Measurements from ENCODE around the gene DNAJC10.
"Not testable (repeated sequence)": the region's sequence is repeated elsewhere in the genome, so short reads cannot be mapped to it uniquely, and the experiment has no call there.

DNAJC10 gene

DNA sequence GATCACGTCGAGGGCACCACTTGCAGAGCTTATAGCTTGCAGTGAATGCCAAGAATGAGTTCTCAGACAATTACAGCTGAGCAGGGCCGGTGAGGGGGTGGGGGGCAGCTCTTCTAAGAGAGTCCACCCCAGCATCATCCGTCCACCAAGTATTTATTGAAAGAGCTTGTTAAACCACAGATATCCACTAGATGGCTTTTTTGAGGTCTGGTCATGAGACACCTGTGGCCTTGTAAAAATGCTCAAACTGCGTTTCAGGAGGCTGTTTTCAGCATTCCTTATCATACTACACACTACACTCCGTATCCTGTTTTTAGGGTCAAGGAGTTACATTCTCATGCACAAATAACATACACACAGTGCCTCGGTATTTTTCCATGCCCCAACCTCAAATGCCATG, 51.5 kb downstream of the DNAJC10 start:
- Histone ChIP-seq H3K27me3 (ENCODE audit: control insufficient read depth, low read length) (no peaks in the 10 kb centered on the region), H3K4me2 (ENCODE audit: low read length) (no peak overlapping the region), H3K4me3 (ENCODE audit: low read length) (no peak overlapping the region), H4K20me1 (ENCODE audit: control insufficient read depth, insufficient read depth, low read depth, low read length) (no peaks in the 10 kb centered on the region), H3K36me3 (ENCODE audit: control insufficient read depth, low read length) (peaks cover 74% of the 10 kb centered on the region), H3K9me2 (replicated peaks; ENCODE audit: control insufficient read depth, low read length) (no peaks in the 10 kb centered on the region), H3K27ac (ENCODE audit: low read depth, low read length) (no peak overlapping the region), H3K4me1 (ENCODE audit: control insufficient read depth, low read length) (no peaks in the 10 kb centered on the region), H3K9me3 (ENCODE audit: control insufficient read depth, insufficient read depth, low read length) (peaks cover 11% of the 10 kb centered on the region; the same call in 1 of the 2 replicates), H3K79me2 (ENCODE audit: control insufficient read depth, low read length) (peaks cover 46% of the 10 kb centered on the region), H3F3A (ENCODE audit: control insufficient read depth, insufficient read depth) (peaks cover 3% of the 10 kb centered on the region; the same call in 1 of the 2 replicates)
- TF ChIP-seq, protein P1, sequence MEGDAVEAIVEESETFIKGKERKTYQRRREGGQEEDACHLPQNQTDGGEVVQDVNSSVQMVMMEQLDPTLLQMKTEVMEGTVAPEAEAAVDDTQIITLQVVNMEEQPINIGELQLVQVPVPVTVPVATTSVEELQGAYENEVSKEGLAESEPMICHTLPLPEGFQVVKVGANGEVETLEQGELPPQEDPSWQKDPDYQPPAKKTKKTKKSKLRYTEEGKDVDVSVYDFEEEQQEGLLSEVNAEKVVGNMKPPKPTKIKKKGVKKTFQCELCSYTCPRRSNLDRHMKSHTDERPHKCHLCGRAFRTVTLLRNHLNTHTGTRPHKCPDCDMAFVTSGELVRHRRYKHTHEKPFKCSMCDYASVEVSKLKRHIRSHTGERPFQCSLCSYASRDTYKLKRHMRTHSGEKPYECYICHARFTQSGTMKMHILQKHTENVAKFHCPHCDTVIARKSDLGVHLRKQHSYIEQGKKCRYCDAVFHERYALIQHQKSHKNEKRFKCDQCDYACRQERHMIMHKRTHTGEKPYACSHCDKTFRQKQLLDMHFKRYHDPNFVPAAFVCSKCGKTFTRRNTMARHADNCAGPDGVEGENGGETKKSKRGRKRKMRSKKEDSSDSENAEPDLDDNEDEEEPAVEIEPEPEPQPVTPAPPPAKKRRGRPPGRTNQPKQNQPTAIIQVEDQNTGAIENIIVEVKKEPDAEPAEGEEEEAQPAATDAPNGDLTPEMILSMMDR (IDR thresholded peaks at IDR 0.05; ENCODE audit: low read depth, low read length, poor library complexity, severe bottlenecking), result peak; percentile 55
- TF ChIP-seq EZH2phosphoT487 (IDR thresholded peaks at IDR 0.05; ENCODE audit: borderline replicate concordance, low read length), result no peak

DNA sequence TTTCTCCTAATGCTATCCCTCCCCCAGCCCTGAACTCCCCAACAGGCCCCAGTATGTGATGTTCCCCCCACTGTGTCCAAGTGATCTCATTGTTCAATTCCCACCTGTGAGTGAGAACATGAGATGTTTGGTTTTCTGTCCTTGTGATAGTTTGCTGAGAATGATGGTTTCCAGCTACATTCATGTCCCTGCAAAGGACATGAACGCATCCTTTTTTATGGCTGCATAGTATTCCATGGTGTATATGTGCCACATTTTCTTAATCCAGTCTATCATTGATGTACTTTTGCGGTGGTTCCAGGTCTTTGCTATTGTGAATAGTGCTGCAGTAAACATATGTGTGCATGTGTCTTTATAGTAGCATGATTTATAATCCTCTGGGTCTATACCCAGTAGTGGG, 52.9 kb downstream of the DNAJC10 start:
- H3K9me2 ChIP-seq (replicated peaks; ENCODE audit: control insufficient read depth, low read length); H3F3A ChIP-seq (ENCODE audit: control insufficient read depth, insufficient read depth); H3K27me3 ChIP-seq (ENCODE audit: control insufficient read depth, low read length); H3K4me2 ChIP-seq (ENCODE audit: low read length); H3K27ac ChIP-seq (ENCODE audit: low read depth, low read length); H3K4me3 ChIP-seq (ENCODE audit: low read length); H3K4me1 ChIP-seq (ENCODE audit: control insufficient read depth, low read length); H4K20me1 ChIP-seq (ENCODE audit: control insufficient read depth, insufficient read depth, low read depth, low read length): not testable (repeated sequence)
- Histone ChIP-seq H3K36me3 (ENCODE audit: control insufficient read depth, low read length) (peaks cover 68% of the 10 kb centered on the region), H3K79me2 (ENCODE audit: control insufficient read depth, low read length) (peaks cover 52% of the 10 kb centered on the region), H3K9me3 (ENCODE audit: control insufficient read depth, insufficient read depth, low read length) (peaks cover 11% of the 10 kb centered on the region; the same call in 1 of the 2 replicates)

DNA sequence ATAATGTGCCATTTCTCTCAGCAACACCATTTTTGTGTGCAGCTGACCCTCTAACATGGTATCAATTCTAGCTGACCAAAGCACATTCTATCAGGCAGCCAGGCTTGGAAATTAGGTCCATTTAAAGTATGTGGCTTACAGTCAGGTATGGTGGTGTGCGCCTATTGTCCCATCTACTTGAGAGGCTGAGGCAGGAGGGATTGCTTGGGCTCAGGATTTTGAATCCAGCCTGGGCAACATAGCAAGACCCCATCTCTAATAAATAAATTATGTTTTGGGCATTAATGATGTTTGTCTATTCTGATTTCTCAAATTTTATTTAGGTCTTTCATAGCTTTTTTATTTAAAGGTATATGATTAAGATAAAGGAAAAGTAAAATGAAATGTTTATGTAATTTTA, 63.3 kb downstream of the DNAJC10 start:
- H3K4me1 ChIP-seq (ENCODE audit: control insufficient read depth, low read length), result no peaks in the 10 kb centered on the region
- no peaks in the 10 kb centered on the region for H4K20me1 ChIP-seq (ENCODE audit: control insufficient read depth, insufficient read depth, low read depth, low read length)
- H3K9me3 ChIP-seq (ENCODE audit: control insufficient read depth, insufficient read depth, low read length), result no peaks in the 10 kb centered on the region
- no peaks in the 10 kb centered on the region for H3K9me2 ChIP-seq (replicated peaks; ENCODE audit: control insufficient read depth, low read length)
- no peak overlapping the region for H3K4me3 ChIP-seq (ENCODE audit: low read length)
- no peaks in the 10 kb centered on the region for H3K79me2 ChIP-seq (ENCODE audit: control insufficient read depth, low read length)
- TF ChIP-seq, protein P1 (IDR thresholded peaks at IDR 0.05; ENCODE audit: low read depth, low read length, poor library complexity, severe bottlenecking), result no peak
- no peak for TF ChIP-seq EZH2phosphoT487 (IDR thresholded peaks at IDR 0.05; ENCODE audit: borderline replicate concordance, low read length)
- peaks cover 73% of the 10 kb centered on the region for H3K36me3 ChIP-seq (ENCODE audit: control insufficient read depth, low read length)
- no peak overlapping the region for H3K4me2 ChIP-seq (ENCODE audit: low read length)
- H3K27ac ChIP-seq (ENCODE audit: low read depth, low read length), result no peak overlapping the region
- H3K27me3 ChIP-seq (ENCODE audit: control insufficient read depth, low read length), result no peaks in the 10 kb centered on the region
- H3F3A ChIP-seq (ENCODE audit: control insufficient read depth, insufficient read depth), result peaks cover 15% of the 10 kb centered on the region; the same call in 1 of the 2 replicates

DNA sequence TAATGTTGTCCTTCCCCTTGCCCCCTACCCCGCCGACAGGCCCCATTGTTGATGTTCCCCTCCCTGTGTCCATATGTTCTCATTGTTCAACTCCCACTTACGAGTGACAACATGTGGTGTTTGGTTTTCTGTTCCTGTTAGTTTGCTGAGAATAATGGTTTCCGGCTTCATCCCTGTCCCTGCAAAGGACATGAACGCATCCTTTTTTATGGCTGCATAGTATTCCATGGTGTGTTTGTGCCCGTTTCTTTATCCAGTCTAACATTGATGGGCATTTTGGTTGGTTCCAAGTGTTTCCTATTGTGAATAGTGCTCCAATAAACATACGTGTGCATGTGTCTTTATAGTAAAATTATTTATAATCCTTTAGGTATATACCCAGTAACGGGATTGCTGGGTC, 65.0 kb downstream of the DNAJC10 start:
- H3K36me3 ChIP-seq (ENCODE audit: control insufficient read depth, low read length), result peaks cover 55% of the 10 kb centered on the region
- H3K79me2 ChIP-seq (ENCODE audit: control insufficient read depth, low read length); H3K4me1 ChIP-seq (ENCODE audit: control insufficient read depth, low read length); H4K20me1 ChIP-seq (ENCODE audit: control insufficient read depth, insufficient read depth, low read depth, low read length); H3K4me3 ChIP-seq (ENCODE audit: low read length); H3K9me3 ChIP-seq (ENCODE audit: control insufficient read depth, insufficient read depth, low read length); H3K9me2 ChIP-seq (replicated peaks; ENCODE audit: control insufficient read depth, low read length); H3K4me2 ChIP-seq (ENCODE audit: low read length); H3K27me3 ChIP-seq (ENCODE audit: control insufficient read depth, low read length); H3K27ac ChIP-seq (ENCODE audit: low read depth, low read length): not testable (repeated sequence)
- peaks cover 18% of the 10 kb centered on the region; the same call in 1 of the 2 replicates for H3F3A ChIP-seq (ENCODE audit: control insufficient read depth, insufficient read depth)

DNA sequence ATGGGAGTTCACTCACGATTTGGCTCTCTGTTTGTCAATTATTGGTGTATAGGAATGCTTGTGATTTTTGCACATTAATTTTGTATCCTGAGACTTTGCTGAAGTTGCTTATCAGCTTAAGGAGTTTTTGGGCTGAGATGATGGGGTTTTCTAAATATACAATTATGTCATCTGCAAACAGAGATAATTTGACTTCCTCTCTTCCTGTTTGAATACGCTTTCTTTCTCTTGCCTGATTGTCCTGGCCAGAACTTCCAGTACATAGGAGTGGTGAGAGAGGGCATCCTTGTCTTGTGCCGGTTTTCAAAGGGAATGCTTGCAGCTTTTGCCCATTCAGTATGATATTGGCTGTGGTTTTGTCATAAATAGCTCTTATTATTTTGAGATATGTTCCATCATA, 66.6 kb downstream of the DNAJC10 start:
- H3K4me1 ChIP-seq (ENCODE audit: control insufficient read depth, low read length); H4K20me1 ChIP-seq (ENCODE audit: control insufficient read depth, insufficient read depth, low read depth, low read length); H3K9me3 ChIP-seq (ENCODE audit: control insufficient read depth, insufficient read depth, low read length); H3K9me2 ChIP-seq (replicated peaks; ENCODE audit: control insufficient read depth, low read length); H3K27ac ChIP-seq (ENCODE audit: low read depth, low read length); H3K4me3 ChIP-seq (ENCODE audit: low read length); H3K4me2 ChIP-seq (ENCODE audit: low read length); H3K27me3 ChIP-seq (ENCODE audit: control insufficient read depth, low read length); H3K79me2 ChIP-seq (ENCODE audit: control insufficient read depth, low read length): not testable (repeated sequence)
- Histone ChIP-seq H3F3A (ENCODE audit: control insufficient read depth, insufficient read depth) (peaks cover 18% of the 10 kb centered on the region; the same call in 1 of the 2 replicates), H3K36me3 (ENCODE audit: control insufficient read depth, low read length) (peaks cover 42% of the 10 kb centered on the region)

Measured in DOHH2 (cell line).